Stimulated activated naive CD8-positive, alpha-beta T cell treated with anti-CD3 and anti-CD28 coated beads, Interleukin-15, Interleukin-2, amounts not matched to agents 100 U/mL and 50 U/mL, for 24 hours (primary cell): ENCODE measurements around the gene ANTXR2.

Source experiments
- ATAC-seq: fragments of 150-1000 bp; cut with Tn5 transposase; one replicate; pipeline ENCODE4 v1.10.0; 2021
- DNase-seq: peaks from one replicate; pipeline ENCODE4 v3.0.0; 2021

ANTXR2 gene

DNA sequence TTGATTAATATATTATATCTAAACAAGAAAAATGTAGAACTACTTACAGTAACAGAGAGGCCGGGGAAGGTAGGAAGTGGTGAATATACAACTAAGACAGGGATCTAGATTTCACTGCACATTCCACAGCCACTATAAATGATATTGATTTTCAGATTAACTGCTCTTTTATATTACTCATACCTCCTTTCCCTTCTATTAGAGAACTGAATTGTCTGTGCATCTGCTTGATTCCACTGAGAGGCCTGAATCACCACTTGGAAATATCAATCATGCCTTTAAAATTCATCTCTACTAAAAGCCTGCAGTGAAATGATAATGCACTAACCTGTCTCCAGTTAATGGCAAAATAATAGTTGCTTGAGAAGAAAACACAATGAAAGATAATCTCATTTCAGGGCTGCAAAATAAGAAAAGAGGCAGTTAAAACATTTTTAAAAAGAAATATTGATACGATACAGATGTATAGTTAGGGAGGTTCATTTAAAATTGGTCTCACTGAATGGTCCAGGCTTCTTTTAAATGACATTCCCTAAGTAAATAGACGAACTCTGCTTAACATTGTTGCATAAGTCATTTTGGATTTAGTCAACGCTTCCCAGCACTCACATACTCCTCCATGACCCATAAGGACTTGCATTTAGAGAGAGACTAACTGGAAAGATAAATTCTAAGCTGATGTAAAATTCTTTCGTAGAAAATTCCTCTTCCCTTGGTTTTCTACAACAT lies 3.8 kb downstream of the ANTXR2 start:
- ATAC-seq = no peak
- DNase-seq = no peak

DNA sequence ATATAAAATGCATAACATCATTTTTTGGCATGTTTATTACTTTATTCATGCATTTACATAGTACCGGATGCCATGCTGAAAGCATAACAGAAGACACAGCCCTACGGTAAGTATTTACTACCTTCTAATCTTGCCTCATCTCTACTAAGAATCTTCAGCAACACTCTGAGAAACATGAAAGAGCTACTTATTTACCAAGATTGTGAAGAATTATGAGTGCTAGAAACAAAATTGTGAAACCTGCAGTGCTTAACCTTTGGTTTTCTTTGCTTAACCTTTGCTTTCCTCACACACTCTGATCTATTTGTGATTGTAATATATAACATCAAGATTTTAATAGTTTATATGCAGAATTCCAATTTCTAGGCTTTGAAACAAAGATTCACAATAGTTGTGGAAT lies 7.4 kb downstream of the ANTXR2 start:
- DNase-seq (no peak), ATAC-seq (no peak)

DNA sequence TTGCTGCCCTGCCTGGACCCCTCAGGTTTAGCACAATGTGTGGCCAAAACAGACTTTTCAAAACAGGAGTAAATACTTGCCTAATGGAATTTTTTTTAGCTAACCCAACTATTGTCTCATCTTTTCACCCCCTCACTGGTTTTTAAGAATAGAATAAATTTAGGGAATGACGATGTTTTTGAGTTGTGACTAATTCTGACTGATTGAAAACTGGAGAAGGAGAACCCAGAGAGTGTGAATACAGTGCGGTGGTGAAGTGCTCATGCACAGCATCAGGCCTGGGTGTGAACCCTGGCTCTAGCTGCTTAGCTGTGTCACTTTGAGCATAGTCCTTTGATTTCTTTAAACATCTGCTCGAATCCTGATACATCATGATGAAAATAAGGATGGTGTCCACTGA lies 10.5 kb downstream of the ANTXR2 start:
- DNase-seq (no peak), ATAC-seq (peak; percentile 48)

DNA sequence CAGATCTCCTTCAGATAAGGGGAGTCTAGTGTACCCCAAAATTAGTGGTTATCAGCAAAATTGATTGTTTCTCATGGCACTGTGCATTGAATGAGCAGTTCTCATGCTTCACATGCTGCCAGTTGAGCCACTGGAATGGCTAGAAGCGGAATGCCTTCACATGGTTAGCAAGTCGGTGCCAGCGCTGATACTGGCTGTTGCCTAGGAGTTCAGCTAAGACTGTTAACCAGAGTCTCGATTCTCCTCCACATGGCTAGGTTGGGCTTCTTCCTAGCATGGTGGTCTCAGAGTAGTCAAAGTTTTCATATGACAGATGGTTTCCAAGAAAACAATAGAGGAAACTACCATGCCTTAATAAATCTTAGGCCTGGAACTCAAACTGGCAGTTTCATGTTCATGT lies 12.2 kb downstream of the ANTXR2 start:
- DNase-seq (no peak), ATAC-seq (no peak)

DNA sequence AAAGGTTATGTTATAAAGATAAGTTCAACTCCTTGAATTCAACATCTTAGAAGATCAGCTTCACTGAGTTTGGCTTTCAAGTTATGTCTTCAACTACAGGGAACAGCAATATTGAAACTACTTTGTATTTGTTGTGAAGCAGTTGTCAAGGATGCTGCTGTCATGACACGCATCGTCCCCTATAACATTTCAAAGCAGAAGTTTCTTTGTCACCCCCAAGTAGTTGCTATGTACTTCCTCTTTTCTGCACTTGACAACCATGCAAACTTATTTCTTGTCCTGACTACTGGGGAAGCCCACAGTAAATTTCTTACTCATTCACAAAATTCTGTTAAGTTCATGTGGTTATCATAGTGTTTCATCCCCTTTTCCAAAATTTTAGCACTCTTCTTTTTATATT lies 14.3 kb downstream of the ANTXR2 start:
- peak; percentile 95 for ATAC-seq
- DNase-seq = no peak

DNA sequence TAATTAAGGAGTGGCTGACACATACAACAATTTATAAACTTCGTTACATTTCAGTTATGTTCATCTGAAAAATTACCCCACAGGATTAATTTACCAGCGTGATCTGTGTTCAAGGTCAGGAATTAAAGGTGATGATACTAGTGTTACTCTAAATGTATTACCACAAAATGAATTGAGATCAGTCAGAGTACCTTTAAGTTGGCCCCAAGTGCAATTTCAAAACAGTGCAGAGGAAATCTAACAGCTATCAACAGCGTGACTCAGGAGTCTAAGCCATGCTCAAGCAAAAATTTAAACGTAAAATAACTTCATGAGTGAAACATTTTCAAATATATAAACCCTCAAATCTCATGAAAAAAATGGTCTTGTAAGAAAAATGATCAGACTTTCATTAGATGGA lies 18.7 kb downstream of the ANTXR2 start:
- no peak for ATAC-seq
- DNase-seq = no peak

DNA sequence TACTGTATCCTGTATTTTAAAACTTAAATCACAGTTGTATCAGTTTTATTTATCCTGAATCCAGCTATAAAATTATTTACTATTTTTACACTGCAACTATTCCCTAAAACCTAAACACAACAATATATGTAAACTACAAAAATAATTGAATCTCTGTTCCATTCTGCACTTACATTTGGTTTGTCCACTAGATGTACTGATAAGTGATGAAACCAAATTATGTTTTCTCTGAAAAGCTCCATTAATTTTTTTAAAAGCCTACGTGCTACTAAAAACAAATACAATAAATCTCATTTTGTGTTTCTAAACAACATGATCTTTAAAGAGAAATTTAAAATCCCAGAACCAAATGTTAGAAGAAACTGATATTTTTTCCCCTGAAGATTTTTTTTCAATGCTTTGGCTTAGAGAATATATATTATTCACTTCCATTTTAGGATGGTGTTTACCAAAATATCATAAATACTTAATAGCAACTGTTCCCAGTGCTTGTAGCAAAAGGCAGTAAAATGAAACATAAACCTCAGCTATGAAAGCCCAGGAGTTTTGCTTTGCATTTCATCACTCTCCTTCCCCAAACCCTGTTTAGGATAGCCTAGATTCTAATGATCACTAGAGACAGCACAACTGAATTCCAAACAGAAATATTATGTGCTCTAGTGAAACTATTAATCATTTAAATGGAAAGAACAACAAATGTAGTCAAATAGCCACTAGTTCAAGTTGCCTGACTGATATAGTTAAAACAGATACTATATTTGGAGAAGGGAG lies 19.7 kb downstream of the ANTXR2 start:
- DNase-seq (no peak), ATAC-seq (no peak)

DNA sequence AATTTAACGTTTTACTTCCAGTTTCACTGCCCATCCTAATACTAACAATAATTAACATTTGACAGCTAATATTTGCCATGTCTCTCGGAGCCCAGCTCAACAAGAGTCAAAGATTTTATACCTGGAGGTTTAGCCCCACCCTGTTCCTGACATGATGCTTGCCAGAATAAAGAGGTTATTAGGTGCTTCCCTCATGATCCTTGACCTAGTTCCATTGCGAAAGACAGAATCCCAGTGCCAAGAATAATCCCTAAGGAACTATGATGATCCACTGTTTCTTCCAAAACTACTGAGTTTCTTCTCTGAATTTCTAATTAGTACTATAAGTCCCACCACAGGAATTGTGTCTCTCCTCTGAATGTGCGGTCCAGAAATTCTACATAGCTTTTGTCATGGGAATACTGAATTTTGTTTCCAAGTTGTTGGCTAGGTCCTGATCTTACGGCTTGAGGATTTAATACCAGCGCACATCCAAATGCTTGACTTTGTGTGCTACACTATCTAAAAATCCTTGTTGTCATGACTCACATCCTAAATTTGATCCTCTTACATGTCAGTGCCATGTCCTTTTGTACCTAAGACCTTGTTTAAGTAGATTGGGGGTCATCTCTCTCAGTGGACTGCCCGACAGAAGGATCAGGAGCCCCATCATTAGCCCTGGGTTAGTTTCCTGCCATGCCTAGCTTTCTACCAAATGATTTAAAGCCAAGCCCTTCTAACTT lies 23.1 kb downstream of the ANTXR2 start:
- DNase-seq = no peak
- no peak for ATAC-seq

DNA sequence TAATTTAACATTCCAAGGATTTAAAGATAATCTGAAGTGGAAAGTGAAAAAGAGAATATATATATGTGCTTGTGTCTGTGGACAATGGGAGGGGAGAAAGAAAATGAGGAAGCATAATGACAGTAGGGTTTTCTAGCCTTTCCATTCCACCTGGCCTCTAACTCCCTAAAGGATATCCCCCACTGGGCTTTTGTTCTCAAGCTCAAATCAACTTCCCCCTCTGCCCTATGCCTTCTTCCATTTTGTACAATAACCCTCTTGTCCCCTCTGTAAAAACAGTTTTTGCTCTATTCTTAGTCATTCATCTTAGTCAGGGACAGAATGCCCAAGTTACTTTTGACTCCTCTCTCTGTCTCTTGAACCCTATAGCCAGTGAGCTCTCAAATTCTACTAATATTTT lies 23.6 kb downstream of the ANTXR2 start:
- ATAC-seq (no peak), DNase-seq (no peak)

DNA sequence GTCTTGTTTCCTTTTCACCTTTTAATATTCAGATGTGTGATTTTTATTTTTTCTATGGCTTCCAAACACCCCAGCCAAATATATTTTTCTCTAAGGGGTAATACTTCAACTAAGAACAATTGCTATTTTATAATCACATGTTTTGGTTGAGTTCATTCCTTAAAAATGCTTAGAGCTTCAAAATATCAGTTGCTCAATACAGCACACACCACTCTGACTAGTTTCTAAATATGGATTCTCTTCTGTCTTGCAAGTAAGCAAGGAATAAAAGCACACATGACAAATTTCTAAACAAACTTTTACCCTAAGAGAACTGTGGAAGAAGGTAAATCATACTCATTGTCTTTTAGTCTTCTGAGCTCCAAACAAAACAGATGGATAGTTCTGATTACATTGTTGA lies 27.2 kb downstream of the ANTXR2 start:
- ATAC-seq = no peak

DNA sequence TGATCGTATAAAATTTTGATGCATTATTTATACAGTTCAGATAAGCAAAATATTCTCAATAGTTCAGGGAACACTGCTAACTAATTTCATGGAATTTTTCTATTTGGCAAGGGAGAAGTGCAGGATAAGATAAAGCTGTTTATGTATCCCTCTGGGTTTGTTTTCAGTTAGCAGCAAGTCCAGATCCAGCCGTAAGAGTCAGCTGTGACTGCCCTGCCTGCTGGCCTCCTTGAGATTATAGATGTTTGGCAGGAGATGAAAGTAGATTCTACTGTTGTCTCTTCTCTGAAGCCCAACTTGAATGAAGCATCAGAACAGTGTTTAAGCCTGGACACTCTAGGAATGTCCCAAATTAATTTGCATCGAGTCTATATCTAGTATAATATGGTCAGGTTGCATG lies 29.5 kb downstream of the ANTXR2 start:
- ATAC-seq (no peak), DNase-seq (no peak)

More for the DNA sequence above, 27.2 kb downstream of the ANTXR2 start:
- no peak for DNase-seq

DNA sequence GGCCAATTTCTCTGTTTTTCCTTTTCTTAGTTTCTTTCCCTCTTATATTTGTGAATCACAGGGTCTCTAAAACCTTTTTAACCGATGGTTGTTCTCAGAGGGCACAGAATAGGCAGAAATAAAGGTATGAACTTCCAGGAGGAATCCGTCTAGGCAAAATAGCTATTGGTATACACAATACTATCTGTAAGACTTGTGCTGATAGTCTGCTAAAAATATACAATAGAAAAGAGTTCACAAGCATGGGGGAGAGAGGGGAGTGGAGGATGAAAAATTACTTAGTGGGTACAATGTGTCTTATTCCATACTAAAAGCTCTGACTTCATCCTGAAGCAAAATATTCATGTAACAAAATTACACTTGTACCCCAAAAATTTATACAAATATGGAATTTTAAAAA lies 30.2 kb downstream of the ANTXR2 start:
- ATAC-seq (no peak), DNase-seq (no peak)

DNA sequence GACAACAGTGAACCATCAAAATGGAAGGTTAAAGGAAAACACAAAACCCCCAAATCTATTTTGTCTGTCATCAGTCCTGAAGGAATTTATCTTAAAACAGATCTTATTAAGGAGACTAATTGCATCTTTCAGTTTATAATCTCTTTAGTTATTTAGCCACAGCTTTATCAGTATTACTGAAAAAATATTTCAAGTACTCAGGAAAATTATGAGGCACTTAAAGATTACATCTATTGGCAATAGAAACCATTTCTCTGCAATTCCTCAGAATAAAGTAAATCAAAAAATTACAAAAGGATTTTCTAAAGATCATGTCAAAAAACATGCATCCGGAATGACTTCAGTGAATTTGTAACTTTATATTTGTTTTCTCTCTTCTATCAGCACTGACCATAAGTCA lies 35.2 kb downstream of the ANTXR2 start:
- ATAC-seq (no peak), DNase-seq (no peak)

DNA sequence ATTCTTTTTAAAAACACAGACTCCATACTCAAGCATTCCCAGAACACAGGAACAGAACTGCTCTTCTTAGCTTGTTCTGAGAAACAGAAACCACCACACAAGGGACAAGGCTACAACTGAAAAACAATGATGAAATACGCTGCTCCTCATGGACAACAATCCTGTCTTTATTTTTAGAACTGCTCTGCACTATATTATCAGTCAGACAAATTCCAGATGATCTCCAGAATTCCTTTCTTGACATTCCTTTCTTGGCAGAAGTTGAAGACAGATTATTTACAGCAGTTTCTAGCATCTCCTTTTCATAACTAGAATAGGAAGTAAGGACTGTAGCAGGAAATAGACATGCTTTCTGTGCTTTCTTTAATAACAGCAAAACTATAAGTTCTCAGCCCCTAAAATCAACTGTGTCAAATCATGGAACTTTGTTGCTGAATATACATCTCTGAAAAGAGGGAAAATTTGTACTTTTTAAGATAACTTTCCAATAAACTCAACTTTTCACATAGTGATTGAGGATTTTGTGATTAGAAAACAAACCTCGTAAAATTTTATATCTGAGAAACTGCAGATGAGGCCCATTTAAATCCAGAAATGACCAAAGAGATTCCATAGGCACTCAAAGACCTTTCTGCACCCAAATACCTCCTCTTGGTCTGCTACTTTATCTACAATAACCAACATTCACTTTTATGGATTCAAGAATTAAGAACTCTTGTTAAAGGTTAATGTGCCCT lies 35.9 kb downstream of the ANTXR2 start:
- no peak for DNase-seq
- no peak for ATAC-seq

DNA sequence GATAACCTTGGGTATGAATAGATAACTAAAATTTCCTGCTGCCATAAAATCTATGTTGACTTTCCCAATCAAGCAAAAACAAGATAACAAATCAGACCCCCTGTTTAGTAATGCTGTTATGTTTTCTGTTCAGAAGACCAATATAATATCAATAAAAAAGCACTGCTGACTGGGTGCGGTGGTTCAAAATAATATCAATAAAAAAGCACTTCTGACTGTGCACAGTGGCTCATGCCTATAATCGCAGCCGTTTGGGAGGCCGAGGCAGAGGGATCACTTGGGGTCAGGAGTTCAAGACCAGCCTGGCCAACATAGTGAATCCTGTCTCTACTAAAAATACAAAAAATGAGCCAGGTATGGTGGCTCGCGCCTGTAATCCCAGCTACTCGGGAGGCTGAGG lies 36.7 kb downstream of the ANTXR2 start:
- no peak for ATAC-seq
- DNase-seq = no peak

DNA sequence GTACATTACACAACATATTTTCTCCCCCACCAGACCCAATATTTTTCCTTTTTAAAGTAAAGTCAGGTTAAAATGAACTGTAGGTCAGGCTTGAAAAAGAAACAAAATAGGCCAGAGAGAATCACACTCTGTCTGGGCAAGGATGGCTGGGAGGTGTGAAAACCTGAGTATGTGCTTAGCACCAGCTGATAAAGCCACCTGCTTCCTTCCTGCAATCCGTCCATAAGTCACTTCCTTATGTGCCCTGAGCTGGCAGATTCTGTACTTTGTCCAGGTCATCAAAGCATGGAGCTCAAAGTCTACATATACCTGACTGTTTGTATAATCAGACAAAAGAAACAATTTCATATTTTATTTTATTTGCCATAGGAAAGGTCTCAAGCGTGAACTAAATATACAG lies 37.7 kb downstream of the ANTXR2 start:
- ATAC-seq (no peak), DNase-seq (no peak)

DNA sequence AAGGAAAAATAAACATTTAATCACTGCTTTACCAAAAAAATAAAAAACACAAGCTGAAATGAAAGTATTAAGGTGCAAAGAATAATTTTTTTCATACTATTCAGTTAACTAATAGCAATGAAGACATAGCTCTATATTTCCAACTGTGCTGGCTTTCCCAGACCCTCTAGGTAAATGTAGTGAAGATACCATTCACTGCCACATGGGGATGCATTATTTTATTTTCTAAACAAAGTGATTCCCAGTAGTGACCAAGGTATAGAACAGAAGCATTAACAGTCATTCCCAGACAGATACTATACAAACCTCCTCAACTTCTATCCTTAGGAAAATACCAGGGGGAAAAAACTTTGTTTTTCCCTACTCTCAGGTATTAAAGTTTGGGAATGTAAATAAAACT lies 39.4 kb downstream of the ANTXR2 start:
- ATAC-seq (no peak), DNase-seq (no peak)

DNA sequence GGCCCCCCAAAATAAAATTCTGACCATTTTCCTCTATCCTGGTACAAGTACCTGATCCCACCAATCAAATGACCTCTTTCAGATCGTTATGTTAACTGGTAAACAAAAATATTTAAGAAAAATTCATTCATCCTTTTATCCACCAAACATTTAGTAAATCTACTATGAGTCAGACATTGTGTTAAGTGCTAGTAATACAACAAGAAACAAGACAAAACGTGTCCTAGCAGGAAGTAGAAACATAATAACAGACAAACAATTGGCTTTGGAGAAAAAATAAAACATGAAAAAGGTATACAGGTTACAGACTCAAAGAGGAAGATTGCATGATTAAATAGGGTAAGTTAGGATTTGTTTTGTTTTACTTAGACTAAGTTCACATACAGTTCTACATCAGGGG lies 43.7 kb downstream of the ANTXR2 start:
- DNase-seq = no peak
- ATAC-seq = no peak

DNA sequence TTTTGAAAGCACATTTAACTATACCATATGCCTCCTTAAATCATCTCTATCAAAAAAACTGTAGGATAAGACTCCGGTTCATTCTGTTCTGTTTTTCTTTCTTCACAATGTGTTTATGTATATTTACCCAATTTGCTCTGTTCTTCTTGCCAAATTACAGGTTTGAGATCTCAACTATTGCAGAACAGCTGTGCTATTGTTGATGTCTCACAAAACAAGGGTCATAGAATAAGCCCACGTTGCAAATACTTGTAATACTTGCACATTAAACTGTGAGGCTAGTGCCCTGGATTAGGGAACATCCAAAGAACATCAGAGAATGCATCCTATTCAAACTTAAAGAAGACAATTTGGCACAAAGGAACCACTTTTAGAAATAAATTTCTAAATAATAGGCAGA lies 45.4 kb downstream of the ANTXR2 start:
- no peak for ATAC-seq
- DNase-seq = no peak

DNA sequence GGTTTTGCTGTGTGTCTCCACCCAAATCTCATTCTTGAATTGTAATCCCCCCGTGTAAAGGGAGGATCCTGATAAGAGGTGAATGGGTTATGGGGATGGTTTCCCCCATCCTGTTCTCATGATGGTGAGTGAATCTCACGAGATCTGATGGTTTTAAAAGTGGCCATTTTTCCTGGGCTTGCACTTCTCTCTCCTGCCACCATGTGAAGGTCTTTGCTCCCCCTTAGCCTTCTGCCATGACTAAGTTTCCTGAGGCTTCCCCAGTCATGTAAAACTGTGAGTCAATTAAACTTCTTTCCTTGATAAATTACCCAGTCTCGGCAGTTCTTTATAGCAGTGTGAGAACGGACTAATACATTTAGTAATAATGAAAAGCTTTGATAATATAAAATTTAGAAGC lies 46.9 kb downstream of the ANTXR2 start:
- ATAC-seq (no peak), DNase-seq (no peak)

DNA sequence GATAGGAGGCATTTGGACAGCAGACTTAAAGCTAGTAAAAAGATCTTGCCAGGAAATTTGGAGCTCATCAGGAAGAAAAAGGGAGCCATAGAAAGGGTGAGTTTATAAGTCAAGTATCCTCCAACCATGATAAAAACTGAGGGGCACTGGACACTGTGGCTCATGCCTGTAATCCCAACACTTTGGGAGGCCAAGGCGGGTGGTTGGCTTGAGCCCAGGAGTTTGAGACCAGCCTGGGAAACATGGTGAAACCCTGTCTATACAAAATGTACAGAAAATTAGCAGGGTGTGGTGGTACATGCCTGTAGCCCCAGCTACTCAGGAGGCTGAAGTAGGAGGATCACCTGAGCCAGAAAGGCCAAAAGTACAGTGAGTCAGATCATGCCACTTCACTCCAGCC lies 48.7 kb downstream of the ANTXR2 start:
- no peak for DNase-seq
- ATAC-seq = no peak

DNA sequence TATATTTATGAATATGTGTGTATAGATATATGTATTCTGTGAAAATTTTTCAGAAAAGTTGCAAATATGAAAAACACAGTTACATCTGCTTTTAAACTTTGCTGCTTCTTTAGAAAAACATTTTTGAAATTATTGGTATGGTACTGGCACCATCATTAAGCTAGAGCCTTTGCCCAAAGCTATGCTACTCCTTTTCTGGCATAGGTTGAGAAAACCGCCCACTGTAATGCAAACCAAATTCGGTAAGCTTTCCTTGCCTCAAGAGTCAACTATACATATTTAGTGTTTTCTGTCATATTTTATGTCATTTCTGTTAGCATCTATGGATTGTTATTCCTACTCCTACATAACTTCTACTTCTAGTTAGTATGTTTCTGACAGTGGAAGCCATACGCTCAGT lies 50.7 kb downstream of the ANTXR2 start:
- ATAC-seq (no peak), DNase-seq (no peak)
